HG02678 (cell line): Measurements from ENCODE around the gene C9orf50.

ENCODE experiments used
- ATAC-seq: cut with Tn5 transposase; IDR thresholded peaks from one replicate; pipeline ENCODE4 v1.9.1; 2021; ENCODE audit warnings: mild to moderate bottlenecking, moderate library complexity; ENCODE audit not compliant: unreplicated experiment

C9orf50 gene

DNA sequence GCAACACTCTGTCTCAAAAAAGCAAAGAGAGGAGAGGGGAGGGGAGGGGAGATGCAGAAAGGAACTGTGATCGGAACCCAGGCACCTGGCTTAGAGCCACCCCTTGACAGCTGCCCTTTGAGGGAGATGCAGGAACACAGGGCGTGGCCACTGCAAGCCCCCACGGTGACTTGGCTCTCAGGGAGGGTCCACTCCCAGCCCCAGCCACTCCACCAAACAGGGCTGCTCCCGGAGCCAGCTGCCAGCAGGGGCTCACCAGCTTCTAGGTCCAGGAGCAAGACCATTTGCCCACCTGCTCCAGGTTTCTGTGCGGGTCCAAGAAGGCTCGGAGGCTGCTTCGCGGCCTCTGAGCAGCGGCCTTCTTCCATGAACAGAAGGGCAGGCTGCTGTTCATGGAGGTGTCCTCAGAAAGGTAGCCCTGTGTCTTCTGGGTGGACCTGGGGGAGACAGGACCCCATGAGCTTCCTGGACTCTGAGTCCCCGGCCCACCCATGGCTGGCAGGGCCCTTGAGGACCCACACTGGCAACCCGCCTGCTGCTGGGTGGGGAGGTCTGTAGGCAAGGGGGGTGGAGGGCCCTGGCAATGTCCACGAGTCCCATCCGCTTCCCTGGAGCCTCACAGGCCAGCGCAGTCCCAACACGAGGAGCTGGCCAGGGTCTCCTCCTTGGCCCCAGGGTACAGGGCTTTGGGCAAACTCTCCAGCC, 7.9 kb downstream of the C9orf50 start:
- no peak for ATAC-seq

DNA sequence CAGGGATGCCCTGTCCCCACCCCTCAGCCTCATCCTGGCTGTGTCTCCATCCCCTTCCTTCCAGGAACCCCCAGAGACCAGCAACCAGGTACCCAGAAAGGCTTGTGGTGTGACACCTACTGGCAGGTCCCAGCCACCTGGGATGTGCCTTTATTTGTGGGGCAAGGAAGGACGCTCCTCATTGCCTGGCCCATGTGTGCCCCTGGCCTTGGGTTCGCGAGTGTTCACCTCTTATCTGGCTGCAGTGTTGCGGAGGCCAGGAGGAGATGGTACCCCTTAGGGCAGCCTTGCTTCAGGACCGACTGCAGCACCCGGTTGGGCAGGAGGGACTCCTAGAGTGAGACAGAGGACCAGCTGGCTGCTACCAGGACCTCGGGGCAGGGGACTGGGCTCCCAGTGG, 8.8 kb downstream of the C9orf50 start:
- no peak for ATAC-seq

DNA sequence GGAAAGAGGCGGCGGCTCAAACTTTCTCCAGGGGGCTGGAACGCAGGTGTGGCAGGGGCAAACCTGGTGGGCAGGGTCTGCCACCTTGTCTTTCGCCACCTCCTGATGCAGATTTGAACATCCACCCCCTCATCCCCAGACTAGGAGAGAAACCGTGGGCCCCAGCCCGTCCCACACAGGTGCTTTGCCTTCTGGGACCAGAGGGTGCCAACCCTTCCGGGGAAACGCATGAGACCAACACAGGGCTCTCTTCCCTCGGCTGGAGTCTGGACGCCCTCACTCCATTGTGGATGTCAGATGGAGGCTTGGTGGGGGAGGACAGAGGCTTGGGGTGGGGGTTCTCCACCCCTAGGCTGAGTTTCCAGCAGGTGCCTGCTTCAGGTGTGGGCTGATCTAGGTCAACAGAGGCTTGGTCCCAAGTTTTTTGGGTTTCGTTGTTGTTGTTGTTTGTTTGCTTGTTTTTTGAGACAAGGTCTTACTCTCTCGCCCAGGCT, 9.5 kb downstream of the C9orf50 start:
- ATAC-seq: no peak

DNA sequence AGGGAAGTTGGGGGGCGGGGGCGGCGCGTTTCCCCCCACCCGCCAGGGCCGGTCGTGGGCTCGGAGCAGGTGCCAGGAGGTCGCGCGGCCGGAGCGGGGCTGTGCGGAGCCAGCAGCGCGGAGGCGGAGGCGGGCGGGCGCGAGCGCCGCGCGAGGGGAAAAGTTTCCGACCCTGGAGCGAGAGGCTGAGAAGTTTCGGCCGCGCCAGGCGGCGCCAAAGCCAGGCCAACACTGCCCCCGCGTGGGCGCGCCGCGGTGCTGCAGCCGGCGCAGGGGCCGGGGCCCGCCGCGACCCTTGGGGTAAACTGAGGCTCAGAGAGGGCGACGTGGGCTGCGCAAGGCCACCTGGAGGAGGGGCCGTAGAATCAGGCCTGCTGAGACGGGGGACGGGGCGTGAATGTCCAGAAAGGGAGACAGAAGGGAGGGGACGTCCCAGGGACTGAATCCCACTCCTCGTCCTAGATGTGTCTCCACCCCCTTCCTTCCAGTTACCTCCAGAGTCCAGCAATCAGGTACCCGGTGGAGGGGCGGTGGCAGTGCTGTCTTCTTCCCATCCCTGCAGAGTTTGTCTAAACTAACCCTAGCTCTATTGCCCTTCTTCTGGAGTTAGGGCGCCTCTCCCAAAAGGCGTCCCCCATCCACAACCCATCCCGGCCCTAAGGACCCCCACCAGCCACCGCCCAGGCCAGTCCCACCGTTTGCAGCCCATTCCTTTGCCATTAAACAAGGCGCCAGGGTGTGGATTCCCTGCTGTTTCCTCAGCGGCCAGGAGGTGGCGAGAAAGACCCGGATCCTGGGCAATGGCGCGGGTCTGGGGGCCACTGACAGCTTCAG, 10.2 kb downstream of the C9orf50 start:
- ATAC-seq: peak; percentile 50

DNA sequence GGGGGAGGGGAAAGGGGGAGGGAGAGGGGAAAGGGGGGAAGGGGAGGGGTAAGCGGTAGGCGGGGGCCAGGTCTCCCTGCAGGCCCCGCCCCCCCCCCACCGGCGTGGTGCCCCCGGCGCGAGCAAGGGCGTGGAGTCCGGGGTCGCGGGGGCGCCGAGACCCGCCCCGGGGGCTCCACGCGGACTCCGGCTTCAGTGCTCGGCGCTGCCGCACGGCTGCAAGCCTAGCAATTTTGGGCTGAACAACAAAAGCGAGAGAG, 10.8 kb downstream of the C9orf50 start:
- ATAC-seq: no peak

DNA sequence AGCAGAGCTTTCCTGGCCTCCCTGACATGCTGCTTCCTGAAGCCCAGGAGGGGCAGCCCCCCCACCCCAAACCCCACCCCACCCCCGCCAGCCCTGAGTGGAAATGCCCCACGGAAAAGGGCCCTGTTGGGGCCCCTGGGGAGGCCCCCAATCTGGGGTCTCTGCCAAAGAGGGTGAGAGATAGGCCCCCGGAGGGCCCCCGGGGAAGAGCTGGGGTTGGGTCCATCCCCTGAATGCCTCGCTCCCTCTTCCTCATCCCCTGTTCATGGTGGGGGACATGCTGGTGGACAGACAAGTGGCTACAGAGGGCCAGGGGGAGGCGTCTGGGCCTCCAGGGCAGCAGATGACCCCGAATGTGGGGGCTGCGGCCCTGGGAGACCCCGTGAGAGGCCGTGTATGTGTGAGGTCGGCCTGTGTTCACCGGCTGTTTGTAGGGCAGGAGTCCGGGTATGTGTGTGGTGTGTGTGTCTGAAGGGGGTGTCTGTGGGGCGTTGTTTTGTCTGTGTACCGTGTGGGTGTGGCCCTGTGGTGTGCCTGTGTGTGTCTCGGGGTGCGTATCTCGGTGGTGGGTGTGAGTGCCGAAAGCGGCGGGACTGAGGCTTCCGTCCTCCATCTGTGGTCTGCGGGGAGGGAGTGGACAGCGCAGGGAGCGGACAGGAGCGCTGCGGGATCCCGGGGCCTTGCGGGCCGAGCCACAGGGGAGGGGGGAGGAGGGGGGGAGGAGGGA, 11.3 kb downstream of the C9orf50 start:
- ATAC-seq: no peak

DNA sequence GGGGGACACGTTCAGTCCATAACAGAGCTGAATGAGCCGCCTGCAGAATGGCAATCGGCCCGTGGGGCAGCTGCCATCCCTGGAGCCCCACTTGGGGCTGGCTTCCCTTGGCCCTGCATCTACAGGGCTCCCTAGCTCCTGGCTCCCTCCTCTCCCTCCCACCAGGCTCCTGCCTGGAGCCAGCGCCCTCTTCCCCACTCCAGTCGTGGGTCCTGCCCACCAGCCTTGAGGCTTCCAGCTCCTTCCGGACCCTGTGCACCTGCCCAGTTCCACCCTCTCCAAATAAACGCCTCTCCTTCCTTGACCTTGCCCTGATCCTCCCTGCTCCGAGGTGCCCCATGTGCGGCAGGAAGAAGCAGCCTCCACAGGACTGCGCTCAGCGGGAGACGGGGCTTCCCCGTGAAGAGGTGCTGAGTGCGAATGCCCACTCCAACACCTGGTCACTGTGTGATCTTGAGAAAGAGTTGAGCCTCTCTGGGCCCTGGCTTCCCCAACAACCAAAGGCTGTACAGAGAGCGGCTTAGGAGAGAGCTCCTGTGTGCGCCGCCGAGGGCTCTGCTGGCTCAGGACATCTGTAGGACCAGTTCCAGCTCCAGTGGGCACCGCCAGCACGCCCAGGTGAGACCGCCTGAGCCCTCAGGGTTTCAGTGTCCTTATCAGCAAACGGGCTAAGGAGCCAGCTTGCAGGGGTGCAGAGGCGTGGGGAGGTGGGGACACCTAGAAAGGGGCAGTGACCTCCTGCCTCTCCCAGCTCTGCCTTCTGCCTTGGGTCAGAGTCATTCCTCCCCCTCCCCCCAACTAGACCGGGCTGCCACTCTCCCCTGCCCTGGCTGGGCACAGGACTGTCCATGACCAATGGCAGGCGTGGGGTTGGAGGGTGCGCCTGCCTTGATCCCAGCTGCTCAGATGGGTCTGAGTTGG, 12.1 kb downstream of the C9orf50 start:
- ATAC-seq: no peak

DNA sequence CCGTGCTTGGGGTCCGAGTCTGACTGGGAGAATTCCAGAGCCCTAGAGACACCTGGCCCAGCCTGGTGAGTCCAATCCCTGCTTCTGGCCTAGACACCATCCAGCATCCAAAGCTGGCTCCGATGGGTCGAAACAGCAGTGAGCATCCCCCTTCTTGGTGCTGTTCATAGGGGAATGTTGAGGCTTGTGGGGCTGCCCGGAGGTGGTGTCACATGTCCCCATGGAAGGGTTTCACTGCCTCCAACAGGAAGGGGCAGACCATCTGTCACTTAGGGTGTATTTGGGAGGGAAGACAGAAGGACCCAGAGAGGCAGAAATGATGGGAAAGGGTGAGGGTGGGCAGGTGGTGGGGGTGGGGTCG, 13.9 kb downstream of the C9orf50 start:
- no peak for ATAC-seq

DNA sequence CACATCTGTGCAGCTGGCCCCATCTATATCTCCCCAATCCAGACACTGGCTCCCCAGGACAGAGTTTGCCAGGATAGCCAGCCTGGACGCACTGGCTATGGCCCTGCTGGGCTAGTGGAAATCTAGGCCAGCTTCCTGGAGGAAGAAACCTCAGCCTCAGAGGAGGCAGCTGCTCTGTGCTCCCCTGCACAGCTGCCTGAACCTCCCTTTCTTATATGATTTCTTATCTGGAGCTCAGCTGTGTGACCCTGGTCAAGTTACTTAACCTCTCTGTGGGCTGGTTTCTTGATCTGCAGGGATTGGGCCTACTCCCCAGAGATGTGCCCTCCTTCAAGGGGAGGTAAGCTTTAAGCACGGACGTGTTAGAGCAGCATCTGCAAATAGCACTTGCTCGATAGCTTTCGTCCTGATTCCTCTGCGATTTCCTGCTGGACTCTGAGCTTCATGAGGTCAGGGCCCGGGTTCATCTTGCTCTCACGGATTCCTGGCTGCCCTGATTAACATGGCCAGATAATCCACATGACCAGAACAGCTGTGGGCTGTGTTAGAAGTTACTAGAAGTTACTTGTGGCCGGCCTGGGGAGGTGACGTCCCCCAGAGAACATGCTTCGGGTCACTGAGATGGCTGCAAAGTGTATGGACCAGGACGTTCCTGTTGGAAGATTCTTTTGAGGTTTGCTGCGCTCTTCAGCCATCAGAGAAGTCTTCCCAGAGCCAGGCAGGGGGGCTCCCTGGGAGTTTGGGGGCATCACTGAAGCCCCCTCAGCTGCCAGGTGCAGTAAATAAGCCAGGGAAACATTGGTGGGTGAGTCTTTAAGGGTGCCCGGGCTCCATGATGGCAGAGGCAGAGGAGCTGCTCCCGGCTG, 14.5 kb downstream of the C9orf50 start:
- no peak for ATAC-seq

DNA sequence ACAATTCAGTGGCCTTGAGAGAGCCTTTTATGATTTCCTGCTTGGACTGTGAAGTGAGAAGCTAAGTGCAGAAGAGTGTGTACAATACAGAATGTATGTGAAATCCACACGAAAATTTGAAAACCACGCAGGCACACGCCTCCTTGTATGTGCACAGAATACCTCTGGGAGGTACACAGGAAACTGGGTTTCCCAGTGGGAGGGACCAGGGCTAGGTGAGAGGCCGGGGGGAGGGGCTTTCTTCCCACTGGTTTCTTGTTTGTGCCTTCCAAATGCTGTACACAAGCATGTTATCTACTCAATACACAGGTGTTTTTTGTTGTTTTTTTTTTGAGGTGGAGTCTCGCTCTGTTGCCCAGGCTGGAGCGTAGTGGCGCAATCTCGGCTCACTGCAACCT, 16.1 kb downstream of the C9orf50 start:
- ATAC-seq: no peak

DNA sequence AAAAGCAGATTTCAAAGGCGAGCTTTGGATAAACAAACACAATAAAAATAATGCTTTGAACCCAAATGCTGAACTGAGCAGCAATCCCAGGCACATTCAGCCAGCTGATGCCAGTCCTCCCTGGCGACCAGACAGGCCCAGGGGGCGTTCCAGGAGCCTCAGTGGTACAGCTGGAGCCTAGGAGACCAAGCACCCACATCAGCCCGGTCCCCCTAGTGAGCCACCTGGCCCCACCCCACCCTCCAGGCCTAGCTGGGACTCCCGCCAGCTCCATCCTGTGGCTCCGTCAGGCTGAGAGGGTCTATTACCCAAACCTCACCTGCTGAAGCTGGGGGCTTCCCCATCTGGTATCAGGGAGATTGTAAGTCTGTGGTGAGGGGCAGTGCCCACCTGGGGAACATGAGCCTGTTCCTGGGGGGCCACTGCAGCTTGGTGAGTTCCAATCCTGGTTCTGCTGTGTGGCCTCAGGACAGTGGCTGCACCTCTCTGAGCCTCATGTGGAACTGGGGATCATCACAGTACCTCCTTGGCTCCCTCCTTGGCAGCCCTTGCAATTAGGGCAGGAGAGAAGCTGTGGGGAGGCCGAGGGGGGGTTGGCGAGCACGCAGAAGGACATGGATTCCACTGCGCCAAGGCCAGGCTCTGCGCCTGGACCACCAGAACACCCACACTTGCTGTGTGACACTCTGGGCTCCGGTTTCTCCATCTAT, 16.7 kb downstream of the C9orf50 start:
- ATAC-seq: no peak

DNA sequence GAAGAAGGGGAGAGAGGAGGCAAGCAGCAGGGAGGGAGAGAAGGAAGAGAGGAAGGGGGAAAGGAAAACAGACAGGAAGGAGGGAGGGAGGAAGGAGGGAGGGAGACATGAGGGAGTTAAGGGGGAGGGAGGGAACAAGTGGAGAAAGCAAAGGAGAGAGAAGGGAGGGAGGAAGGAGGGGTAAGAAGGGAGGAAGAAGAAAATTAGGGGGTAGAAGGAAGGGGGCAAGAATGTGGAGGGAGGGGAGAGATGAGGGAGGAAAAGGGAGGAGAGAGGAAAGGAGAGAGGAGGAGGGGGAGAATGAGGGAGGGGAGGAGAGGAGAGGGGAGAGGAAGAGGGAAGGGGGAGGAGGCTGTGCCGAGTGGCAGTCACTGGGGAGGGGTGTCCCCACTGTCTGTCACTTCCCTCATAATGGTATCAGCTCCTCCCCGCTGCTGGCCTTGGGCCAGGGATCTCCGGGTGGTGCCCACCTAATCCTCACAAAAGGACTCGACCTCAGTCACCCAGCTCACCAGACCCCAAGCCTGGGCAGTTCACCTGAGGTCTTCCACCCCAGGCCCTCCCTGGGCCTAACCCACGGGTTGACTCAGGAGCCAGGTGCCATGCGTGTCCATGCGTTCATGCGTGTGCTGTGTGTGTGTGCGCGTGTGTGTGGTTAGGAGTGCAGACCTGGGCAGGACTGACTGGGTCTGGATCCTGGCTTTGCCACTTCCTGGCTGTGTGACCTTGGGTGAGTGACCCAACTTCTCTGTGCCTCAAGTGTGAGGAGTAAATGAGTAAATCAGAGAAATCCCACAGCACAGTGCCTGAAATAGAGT, 18.1 kb downstream of the C9orf50 start:
- no peak for ATAC-seq

DNA sequence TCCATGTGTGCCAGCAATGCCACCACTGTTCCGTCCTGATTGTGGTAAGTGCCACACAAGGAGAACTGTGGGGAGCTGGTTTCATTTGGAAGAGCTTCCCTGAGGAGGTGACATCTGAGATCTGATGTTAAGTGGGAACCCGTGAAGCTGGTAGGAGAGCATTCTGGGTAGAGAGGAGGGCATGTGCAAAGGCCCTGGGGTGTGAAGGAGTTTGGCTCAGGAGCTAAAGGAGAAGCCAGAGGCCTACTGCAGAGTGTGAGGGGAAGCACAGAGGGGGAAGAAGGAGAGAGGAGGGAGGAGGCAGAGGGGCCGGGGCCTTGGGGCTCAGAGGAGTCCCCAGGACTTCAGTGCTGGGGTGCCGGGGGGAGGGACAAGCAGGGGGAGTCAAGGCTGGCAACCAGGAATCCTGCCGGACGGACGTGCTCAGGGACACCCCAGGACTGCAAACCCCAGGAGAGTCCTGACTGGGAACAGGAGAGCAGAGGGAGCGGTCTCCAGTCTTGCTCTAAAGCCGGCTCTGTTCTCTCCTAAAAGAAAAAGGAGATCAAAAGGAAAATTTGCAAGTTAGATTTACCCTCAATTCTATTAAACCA, 19.7 kb downstream of the C9orf50 start:
- ATAC-seq: no peak

DNA sequence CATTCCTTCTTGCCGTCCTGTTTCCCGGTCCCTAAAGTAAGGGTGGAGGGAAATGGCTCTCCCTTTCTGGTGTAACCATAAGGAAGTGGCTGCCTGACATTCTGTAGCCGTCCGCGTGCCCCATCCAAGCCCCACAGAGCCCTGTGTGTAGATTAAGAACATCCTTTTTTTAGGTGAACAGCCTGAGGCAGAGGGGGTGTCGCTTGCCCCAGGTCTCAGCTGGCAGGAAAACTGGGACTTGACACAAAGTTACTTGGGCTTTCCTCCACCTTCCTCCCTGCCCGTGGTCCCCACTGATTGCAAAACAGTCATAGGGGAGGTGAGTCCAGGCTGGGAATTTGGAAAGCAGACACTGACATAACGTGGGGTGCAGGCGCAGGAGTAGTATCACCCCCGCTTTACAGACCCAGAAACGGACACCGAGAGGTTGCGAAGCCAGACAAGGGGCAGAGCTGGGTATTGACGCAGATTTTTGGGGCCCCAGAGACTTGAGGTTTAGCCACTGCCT, 22.8 kb downstream of the C9orf50 start:
- ATAC-seq: no peak

DNA sequence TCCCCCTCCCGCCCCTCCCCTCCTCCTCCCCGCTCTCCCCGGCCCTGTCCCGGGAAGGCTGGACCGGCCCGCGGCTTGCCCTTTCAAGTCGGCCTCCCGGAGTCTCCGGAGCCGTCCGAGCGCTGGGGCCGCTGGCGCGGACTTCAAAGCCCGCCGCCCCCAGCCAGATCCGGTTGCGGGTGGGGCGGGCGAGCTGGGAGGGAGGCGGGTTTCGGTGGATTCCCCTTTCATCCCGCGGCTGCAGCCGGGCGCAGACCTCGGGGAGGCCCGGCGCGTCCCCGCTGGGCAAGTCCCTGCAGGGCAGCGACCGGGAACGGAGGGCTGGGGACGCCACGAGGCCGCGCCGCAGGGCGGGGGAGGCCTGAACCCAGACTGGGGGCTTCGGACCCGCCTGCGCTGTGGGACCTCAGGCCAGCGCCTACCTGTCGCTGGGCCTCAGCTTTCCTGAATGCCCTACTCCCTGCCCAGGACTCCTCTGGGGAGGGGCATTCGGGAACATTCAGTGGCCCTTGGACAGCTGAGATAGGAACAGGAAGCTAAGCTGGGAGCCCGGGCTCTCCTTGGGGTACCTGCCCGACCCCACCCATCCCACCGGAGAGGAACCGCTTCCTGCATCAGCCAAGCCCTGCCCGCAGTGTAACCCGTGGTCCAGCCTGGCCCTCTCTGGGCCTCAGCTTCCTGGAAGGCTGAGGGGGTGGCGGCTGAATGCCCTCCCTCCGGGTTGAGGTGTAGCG, 23.4 kb downstream of the C9orf50 start:
- no peak for ATAC-seq

DNA sequence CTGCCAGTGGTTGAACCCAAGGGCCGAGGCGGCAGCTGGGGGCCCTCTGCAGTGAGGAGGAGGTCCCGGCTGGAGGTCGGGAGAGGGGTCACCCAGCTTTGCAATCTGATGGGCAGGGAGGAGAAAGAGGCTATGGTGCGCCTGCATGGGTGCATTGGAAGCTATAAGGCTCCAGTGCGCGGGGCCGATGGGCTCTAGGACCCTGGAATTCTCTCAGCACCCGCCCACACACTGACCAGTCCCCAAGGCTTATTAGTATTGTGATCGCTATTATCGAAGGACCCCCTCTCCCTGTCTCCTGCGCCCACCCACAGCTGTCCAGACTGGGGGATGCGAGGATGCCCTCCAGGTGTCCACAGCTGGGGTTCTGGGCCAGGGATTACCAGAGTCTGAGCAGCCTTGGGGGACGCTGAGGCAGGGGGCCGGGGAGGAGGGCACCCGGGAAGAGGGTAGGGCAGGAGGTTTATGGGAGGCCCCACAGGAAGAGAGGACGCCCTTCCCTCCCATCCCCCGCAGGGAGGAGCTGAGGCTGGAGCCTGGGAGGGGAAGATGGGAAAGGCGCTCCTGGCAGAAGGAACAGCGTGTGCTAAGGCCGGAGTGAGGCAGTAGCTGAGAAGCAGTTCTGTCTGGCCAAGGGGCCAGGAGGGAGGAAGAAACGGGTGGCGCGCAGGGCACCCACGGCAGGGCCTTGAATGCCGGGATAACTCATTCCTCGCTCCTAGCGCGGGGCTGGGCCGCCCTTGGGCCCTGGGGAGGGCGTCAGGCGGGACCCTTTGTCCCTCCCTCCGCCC, 24.2 kb downstream of the C9orf50 start:
- no peak for ATAC-seq
